Hepatocyte (in vitro differentiated cells): ENCODE data around the gene TLCD3B.

Experiments
- EZH2 ChIP-seq: fragments of 200-600 bp; sonication (generic); IDR thresholded peaks from 2 replicates; pipeline ENCODE4 v1.6.1; 2016; ENCODE audit warnings: antibody characterized with exemption, mild to moderate bottlenecking, borderline replicate concordance
- TF ChIP-seq, protein P1 (sequence below): fragments of 200-600 bp; sonication (generic); IDR thresholded peaks from 2 replicates; pipeline ENCODE4 v1.5.1; 2016; ENCODE audit warnings: antibody characterized with exemption, mild to moderate bottlenecking; ENCODE audit not compliant: poor library complexity

GRCh38 chr16:29988346-29989075, 42.6 kb downstream of the TLCD3B start:
- TF ChIP-seq, protein P1, sequence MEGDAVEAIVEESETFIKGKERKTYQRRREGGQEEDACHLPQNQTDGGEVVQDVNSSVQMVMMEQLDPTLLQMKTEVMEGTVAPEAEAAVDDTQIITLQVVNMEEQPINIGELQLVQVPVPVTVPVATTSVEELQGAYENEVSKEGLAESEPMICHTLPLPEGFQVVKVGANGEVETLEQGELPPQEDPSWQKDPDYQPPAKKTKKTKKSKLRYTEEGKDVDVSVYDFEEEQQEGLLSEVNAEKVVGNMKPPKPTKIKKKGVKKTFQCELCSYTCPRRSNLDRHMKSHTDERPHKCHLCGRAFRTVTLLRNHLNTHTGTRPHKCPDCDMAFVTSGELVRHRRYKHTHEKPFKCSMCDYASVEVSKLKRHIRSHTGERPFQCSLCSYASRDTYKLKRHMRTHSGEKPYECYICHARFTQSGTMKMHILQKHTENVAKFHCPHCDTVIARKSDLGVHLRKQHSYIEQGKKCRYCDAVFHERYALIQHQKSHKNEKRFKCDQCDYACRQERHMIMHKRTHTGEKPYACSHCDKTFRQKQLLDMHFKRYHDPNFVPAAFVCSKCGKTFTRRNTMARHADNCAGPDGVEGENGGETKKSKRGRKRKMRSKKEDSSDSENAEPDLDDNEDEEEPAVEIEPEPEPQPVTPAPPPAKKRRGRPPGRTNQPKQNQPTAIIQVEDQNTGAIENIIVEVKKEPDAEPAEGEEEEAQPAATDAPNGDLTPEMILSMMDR: no peak
- TF ChIP-seq EZH2: no peak
